ENCODE data around the gene CPE.

DNA sequence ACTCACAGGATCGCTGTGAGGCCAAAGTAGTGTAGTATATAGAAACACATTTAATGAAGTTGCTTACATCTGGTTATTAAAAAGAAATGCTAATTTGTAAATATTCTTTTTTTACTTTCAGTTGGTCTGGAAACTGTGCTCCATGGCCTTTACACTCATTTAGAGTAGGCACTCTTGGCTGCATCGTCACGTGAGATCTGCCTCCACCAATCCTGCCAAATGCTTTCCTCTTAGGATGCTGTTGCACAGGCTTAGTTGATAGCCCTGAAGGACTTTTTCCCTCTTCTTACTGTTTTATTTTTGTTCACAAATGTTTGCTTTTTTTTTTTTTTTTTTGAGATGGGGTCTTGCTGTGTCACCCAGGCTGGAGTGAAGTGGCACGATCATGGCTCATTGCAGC lies 6.3 kb downstream of the CPE start:
- TF ChIP-seq, protein P1, sequence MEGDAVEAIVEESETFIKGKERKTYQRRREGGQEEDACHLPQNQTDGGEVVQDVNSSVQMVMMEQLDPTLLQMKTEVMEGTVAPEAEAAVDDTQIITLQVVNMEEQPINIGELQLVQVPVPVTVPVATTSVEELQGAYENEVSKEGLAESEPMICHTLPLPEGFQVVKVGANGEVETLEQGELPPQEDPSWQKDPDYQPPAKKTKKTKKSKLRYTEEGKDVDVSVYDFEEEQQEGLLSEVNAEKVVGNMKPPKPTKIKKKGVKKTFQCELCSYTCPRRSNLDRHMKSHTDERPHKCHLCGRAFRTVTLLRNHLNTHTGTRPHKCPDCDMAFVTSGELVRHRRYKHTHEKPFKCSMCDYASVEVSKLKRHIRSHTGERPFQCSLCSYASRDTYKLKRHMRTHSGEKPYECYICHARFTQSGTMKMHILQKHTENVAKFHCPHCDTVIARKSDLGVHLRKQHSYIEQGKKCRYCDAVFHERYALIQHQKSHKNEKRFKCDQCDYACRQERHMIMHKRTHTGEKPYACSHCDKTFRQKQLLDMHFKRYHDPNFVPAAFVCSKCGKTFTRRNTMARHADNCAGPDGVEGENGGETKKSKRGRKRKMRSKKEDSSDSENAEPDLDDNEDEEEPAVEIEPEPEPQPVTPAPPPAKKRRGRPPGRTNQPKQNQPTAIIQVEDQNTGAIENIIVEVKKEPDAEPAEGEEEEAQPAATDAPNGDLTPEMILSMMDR (conservative IDR thresholded peaks at IDR 0.05; ENCODE audit: low read length): no peak
- no peak for TF ChIP-seq EZH2phosphoT487 (IDR thresholded peaks at IDR 0.05; ENCODE audit: borderline replicate concordance, low read depth, low read length)
